ENCODE results near the gene MYO1D. TPM values are rescaled to one million over a fixed set of nuclear protein-coding genes. Genes with fewer than 3 reads are reported as not detected.

The MYO1D gene
- total and polyA plus RNA-seq, 4 donors = 4.5 to 22.9 (median 13.3) TPM

- no peak for TF ChIP-seq RXRA (IDR thresholded peaks at IDR 0.05)
- TF ChIP-seq FOXA2 (IDR thresholded peaks at IDR 0.05) = no peak
- TF ChIP-seq MAX (IDR thresholded peaks at IDR 0.05) = no peak
- no peak for TF ChIP-seq YY1 (IDR thresholded peaks at IDR 0.05)
- no peak for TF ChIP-seq HNF4G (IDR thresholded peaks at IDR 0.05)
- TF ChIP-seq ATF3 (IDR thresholded peaks at IDR 0.05) = no peak
- TF ChIP-seq SP1 (IDR thresholded peaks at IDR 0.05) = no peak
- no peak for TF ChIP-seq HNF4A (conservative IDR thresholded peaks at IDR 0.05)
- TF ChIP-seq NR2F2 (IDR thresholded peaks at IDR 0.05) = no peak
Measured at GRCh38 chr17:32802306-32802705, 74.6 kb downstream of the MYO1D start (continued).

- Histone ChIP-seq H3K36me3 (ENCODE audit: control insufficient read depth in 4 of 4, insufficient read depth in 3 of 4, low read depth in 1 of 4, low read length in 3 of 4) (no peaks in the 10 kb centered on the region), H3K9ac (ENCODE audit: low read depth in 1 of 2, low read length in 2 of 2) (no peak overlapping the region), H3K9me3 (ENCODE audit: control insufficient read depth in 4 of 4, low read length in 3 of 4) (no peaks in the 10 kb centered on the region), H3K27me3 (ENCODE audit: control insufficient read depth in 4 of 4, insufficient read depth in 4 of 4, low read length in 3 of 4) (no peaks in the 10 kb centered on the region), H3K27ac (ENCODE audit: low read depth in 1 of 2, low read length in 2 of 2) (no peak overlapping the region), H3K4me3 (ENCODE audit: low read depth in 1 of 3, low read length in 3 of 3) (no peak overlapping the region), H3K4me1 (ENCODE audit: control insufficient read depth in 4 of 4, insufficient read depth in 4 of 4, low read length in 3 of 4) (no peaks in the 10 kb centered on the region)
- 68% methylated on average over 2 of the region's 2 CpGs for WGBS
- DNase-seq (ENCODE audit: low spot score) = no peak
- TF ChIP-seq ZBTB33 (IDR thresholded peaks at IDR 0.05) = no peak
- TF ChIP-seq RAD21 (IDR thresholded peaks at IDR 0.05) = no peak
- TF ChIP-seq REST (IDR thresholded peaks at IDR 0.05) = no peak
- TF ChIP-seq FOXA1 (IDR thresholded peaks at IDR 0.05) = no peak
Measured at GRCh38 chr17:32801641-32802040, 75.3 kb downstream of the MYO1D start.

GRCh38 chr17:32801193-32801592 lies 75.7 kb downstream of the MYO1D start:
- H3K9ac ChIP-seq (ENCODE audit: low read depth in 1 of 2, low read length in 2 of 2) = no peak overlapping the region
- no peaks in the 10 kb centered on the region for H3K9me3 ChIP-seq (ENCODE audit: control insufficient read depth in 4 of 4, low read length in 3 of 4)
- no peaks in the 10 kb centered on the region for H3K36me3 ChIP-seq (ENCODE audit: control insufficient read depth in 4 of 4, insufficient read depth in 3 of 4, low read depth in 1 of 4, low read length in 3 of 4)
- no peaks in the 10 kb centered on the region for H3K27me3 ChIP-seq (ENCODE audit: control insufficient read depth in 4 of 4, insufficient read depth in 4 of 4, low read length in 3 of 4)
- no peak overlapping the region for H3K4me3 ChIP-seq (ENCODE audit: low read depth in 1 of 3, low read length in 3 of 3)
- DNase-seq (ENCODE audit: low spot score) = no peak
- WGBS = 85% methylated on average over 4 of the region's 4 CpGs
- no peak overlapping the region for H3K27ac ChIP-seq (ENCODE audit: low read depth in 1 of 2, low read length in 2 of 2)
- H3K4me1 ChIP-seq (ENCODE audit: control insufficient read depth in 4 of 4, insufficient read depth in 4 of 4, low read length in 3 of 4) = no peaks in the 10 kb centered on the region
- TF ChIP-seq GABPA (IDR thresholded peaks at IDR 0.05 in 1 of 2, conservative IDR thresholded peaks at IDR 0.05 in 1 of 2) = no peak
- no peak for TF ChIP-seq EGR1 (IDR thresholded peaks at IDR 0.05; ENCODE audit: low read depth in 2 of 2)
- no peak for TF ChIP-seq RXRA (IDR thresholded peaks at IDR 0.05)
- TF ChIP-seq SP1 (IDR thresholded peaks at IDR 0.05) = no peak
- TF ChIP-seq MAX (IDR thresholded peaks at IDR 0.05) = no peak
- TF ChIP-seq YY1 (IDR thresholded peaks at IDR 0.05) = no peak
- no peak for TF ChIP-seq CTCF (IDR thresholded peaks at IDR 0.05; ENCODE audit: low read depth, low read length, missing input control)
- TF ChIP-seq FOXA1 (IDR thresholded peaks at IDR 0.05) = no peak
- TF ChIP-seq HNF4G (IDR thresholded peaks at IDR 0.05) = no peak
- TF ChIP-seq RAD21 (IDR thresholded peaks at IDR 0.05) = no peak
- TF ChIP-seq FOXA2 (IDR thresholded peaks at IDR 0.05) = no peak
- TF ChIP-seq TAF1 (conservative IDR thresholded peaks at IDR 0.05) = no peak
- TF ChIP-seq NR2F2 (IDR thresholded peaks at IDR 0.05) = no peak
- no peak for TF ChIP-seq ATF3 (IDR thresholded peaks at IDR 0.05)
- TF ChIP-seq JUND (IDR thresholded peaks at IDR 0.05) = no peak
- no peak for TF ChIP-seq HNF4A (conservative IDR thresholded peaks at IDR 0.05)
- TF ChIP-seq ZBTB33 (IDR thresholded peaks at IDR 0.05) = no peak

Data from liver (tissue), 9 donors.